Cardiac fibroblast (primary cell): Measurements from ENCODE around the gene CT83.

Experiments
- DNase-seq, 2 donors: peaks; one replicate each; pipeline versions ENCODE4 v3.0.0 to v3.0.0-alpha.2; 2010; ENCODE audit warnings: low read depth in 2 of 2
- H3K4me3 ChIP-seq, 2 donors: replicated peaks in 1 of 2; 1 replicate in 1 of 2; 2 replicates in 1 of 2; pipeline ENCODE4 v1.5.1; 2011; ENCODE audit warnings: low read depth in 2 of 2, low read length in 2 of 2, mild to moderate bottlenecking in 2 of 2, moderate library complexity in 1 of 2
- CTCF ChIP-seq: IDR thresholded peaks from one replicate; pipeline ENCODE4 v1.5.1; 2011; ENCODE audit warnings: low read depth, mild to moderate bottlenecking, low read length, inconsistent platforms

Gene CT83

GRCh38 chrX:116435597-116435996 is 27.2 kb downstream of the CT83 start:
- no peak for DNase-seq
- no peak overlapping the region for H3K4me3 ChIP-seq
- TF ChIP-seq CTCF, result no peak

- no peak for DNase-seq
- TF ChIP-seq CTCF, result no peak
- H3K4me3 ChIP-seq, result no peak overlapping the region
Observed at GRCh38 chrX:116427978-116428377, 34.8 kb downstream of the CT83 start.

DNA sequence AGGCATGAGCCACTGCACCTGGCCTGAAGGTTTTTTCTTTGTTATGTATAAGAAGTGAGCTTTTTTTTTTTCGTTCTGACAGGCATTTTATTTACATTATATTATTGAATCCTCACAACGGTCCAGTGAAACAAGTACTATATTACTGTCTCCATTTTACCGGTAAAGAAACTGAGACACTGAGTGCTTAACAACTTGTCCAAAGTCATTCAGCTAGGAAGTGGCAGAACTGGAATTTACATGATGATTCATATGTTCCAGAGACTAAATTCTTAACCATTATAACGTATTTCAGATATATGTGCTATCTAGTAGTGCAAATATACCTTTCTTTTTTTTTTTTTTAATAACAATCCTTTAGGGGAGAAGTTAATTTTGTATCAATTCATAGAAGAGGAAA is 44.8 kb downstream of the CT83 start:
- no peak for TF ChIP-seq CTCF
- peak in 1 of 2 donors; percentile 0 for DNase-seq
- H3K4me3 ChIP-seq, result no peak overlapping the region

- TF ChIP-seq CTCF, result no peak
- H3K4me3 ChIP-seq, result no peak overlapping the region
- DNase-seq, result no peak
Observed at GRCh38 chrX:116417214-116417613, 45.6 kb downstream of the CT83 start.

- no peak overlapping the region for H3K4me3 ChIP-seq
- no peak for TF ChIP-seq CTCF
- no peak for DNase-seq
Observed at GRCh38 chrX:116413273-116413672, 49.5 kb downstream of the CT83 start.
